ENCODE results near the gene CSF1.
A peak's percentile ranks its signal among the peaks of the same experiment; 100 is the strongest.
"Not testable (repeated sequence)": the region's sequence is repeated elsewhere in the genome, so short reads cannot be mapped to it uniquely, and the experiment has no call there.

The CSF1 gene

GRCh38 chr1:109910123-109910962 lies at the start of gene CSF1:
TSS of gene CSF1 (plus strand) at chr1:109910849. CDS start at chr1:109911024, 175 bp downstream.
- peak; percentile 89 for DNase-seq

GRCh38 chr1:109861616-109862015 lies 49.0 kb upstream of the CSF1 start:
- not testable (repeated sequence) for DNase-seq

DNA sequence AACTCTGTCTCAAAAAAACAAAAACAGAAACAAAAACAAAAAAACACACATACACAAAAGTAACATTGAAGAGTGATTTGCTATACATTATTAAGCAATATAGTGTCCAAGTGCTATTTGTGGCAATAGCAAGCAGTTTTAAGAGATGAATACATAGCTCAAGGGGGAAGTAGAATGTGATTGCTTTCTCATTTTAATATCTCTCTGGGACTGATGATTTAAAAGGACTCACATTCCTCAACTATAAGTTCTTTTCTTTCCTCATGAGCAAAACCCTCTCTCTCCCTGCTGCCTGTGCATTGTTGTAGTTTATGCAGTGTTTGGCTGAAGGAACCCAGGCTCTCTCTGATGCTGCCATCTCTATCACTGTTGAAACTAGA lies 47.0 kb upstream of the CSF1 start:
- no peak for DNase-seq

DNA sequence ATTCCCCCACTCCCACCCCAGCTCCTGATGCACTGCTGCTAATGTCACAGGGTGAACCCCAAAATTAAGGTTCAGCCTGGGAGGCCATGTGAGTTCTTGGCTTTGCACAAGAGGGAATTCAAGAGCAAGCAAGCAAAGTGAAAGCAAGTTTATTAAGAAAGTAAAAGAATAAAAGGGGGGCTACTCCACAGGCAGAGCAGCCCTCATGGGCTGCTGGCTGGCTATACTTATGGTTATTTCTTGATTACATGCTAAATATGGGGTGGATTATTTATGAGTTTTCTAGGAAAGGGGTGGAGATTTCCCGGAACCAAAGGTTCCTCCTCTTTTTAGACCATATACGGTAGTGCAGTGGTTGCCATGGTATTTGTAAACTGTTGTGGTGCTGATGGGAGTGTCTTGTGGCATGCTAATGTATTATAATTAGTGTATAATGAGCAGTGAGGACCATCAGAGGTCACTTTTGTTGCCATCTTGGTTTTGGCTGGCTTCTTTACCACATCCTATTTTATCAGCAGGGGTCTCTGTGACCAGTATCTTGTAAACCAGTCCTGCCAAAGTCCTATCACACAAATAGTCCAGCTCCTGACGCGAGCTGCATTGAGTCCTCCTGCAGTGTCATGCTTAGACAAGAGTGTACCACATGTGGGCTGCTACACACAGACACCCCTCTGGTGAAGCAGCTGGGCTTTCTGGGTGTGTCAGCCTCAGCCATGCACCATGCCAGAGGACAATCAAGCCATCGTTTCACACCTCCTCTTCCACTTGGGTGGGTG lies 46.4 kb upstream of the CSF1 start:
- DNase-seq, result peak; percentile 42

- peak; percentile 17 for DNase-seq
Measured at GRCh38 chr1:109864930-109865612, 45.6 kb upstream of the CSF1 start.

- DNase-seq, result no peak
Measured at GRCh38 chr1:109866071-109866470, 44.6 kb upstream of the CSF1 start.

- DNase-seq, result peak; percentile 46
Measured at GRCh38 chr1:109873278-109874175, 37.1 kb upstream of the CSF1 start.

- DNase-seq, result peak; percentile 9
Measured at GRCh38 chr1:109874445-109874844, 36.2 kb upstream of the CSF1 start.

- DNase-seq, result no peak
Measured at GRCh38 chr1:109875874-109876273, 34.8 kb upstream of the CSF1 start.

GRCh38 chr1:109876617-109877316 lies 33.9 kb upstream of the CSF1 start:
- DNase-seq, result peak; percentile 15

- peak; percentile 35 for DNase-seq
Measured at GRCh38 chr1:109877317-109877771, 33.3 kb upstream of the CSF1 start.

DNA sequence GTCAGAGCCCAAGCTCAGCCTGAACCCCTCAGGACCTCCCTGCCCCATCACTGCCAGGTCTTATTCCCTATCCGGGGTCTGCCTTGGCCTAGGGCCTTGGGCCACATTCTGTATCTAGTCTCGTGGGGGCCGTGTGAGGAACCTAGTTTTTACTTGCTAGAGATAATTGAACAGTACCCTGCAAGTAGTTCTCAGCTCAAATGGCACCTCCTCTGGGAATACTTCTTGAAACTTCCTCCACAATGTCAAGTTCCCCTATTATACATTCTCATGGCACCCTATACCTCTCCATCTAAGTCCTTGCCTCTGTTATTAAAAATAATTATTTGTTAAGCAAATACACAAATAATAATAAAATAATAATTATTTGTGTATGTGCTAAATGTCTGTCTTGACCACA lies 32.9 kb upstream of the CSF1 start:
- peak; percentile 37 for DNase-seq

DNA sequence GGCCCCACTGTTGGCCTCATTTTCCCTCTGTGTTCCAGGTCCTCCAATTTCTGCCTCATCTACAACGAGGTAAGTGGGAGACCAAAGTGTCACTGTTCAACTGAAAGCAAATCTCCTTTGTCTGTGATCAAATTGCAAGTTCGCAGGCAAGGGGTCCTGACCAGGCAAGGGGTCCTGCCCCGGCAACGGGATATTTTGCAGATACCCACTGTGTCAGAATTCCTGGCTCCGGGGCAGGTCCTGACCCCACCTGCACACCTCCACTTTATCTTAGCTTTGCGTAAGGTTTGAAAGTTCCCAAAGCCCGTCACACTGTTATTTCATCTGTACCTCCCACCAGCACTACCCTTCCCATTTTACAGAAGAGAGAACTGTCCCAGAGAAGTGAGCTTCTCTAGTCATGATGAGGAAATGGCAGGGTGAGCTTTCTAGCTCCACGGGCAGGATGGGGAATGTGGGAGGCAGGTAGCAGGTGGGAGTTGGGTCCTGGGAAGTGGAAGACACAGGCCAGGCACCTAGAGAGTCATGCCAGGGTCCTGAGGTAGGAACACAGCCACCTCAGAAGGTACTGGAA lies 32.0 kb upstream of the CSF1 start:
- DNase-seq, result peak; percentile 42

DNA sequence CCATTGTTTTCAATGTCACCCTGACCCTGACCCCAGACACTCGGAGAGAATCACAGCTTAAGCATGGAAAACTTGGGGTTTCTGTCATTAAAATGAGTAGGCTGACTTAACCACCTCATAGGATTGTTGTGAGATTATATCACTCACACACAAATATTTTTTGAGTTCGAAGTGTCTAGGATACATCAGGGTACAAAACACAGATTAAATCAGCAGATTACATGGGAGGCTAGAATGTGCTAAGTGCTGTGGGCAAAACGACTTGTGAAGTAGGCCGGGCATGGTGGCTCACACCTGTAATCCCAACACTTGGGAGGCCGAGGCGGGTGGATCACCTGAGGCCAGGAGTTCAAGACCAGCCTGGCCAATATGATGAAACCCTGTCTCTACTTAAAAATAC lies 31.3 kb upstream of the CSF1 start:
- peak; percentile 11 for DNase-seq

DNA sequence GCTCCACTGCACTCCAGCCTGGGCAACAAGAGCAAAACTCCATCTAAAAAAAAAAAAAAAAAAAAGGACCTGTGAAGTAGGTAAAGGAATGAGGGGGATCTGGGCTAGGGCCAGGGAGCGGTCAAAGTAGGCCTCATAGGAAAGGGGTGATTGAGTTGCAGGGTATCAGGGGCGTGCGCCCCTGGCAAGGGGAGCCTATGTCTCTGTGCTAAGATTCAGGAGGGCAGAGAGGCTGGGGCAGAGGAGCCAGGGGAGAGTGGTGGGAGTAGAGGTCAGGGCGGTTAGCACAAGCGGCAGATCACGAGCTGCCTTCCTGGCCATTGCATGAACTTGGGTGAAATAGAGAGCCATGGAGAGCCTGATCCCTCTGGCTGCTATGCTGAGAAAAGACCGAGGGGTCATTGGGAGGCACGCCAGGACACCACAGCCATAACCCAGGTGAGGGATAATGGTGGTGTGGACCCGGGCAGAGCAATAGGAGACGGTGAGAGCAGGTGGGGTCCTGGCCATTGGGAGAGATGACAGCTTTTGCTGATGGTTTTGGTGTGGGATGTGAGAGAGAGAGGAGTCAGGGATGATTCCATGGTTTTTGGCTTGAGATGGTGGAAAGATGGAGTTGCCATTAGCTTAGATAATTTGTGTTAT lies 30.6 kb upstream of the CSF1 start:
- peak; percentile 35 for DNase-seq

GRCh38 chr1:109880971-109881894 lies 29.4 kb upstream of the CSF1 start:
- peak; percentile 44 for DNase-seq

DNA sequence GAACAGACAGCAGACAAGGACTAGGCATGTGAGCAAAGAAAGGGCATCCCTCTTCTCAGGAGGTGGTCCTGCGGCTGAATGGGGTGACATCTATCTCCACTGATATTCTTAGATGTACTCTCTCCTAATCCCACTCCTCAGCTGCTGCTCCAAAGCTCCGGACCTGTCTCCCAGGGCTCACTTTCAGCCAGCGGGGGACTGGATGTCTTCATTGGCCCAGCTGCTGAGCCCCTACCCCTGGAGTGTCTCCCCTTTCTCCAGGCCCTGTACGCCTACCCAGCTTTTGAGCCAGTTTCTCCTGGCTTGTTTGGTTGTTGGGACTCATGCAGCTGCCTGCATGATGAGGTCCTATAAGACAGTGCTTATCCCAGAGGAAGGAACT lies 28.8 kb upstream of the CSF1 start:
- DNase-seq, result peak; percentile 43

DNA sequence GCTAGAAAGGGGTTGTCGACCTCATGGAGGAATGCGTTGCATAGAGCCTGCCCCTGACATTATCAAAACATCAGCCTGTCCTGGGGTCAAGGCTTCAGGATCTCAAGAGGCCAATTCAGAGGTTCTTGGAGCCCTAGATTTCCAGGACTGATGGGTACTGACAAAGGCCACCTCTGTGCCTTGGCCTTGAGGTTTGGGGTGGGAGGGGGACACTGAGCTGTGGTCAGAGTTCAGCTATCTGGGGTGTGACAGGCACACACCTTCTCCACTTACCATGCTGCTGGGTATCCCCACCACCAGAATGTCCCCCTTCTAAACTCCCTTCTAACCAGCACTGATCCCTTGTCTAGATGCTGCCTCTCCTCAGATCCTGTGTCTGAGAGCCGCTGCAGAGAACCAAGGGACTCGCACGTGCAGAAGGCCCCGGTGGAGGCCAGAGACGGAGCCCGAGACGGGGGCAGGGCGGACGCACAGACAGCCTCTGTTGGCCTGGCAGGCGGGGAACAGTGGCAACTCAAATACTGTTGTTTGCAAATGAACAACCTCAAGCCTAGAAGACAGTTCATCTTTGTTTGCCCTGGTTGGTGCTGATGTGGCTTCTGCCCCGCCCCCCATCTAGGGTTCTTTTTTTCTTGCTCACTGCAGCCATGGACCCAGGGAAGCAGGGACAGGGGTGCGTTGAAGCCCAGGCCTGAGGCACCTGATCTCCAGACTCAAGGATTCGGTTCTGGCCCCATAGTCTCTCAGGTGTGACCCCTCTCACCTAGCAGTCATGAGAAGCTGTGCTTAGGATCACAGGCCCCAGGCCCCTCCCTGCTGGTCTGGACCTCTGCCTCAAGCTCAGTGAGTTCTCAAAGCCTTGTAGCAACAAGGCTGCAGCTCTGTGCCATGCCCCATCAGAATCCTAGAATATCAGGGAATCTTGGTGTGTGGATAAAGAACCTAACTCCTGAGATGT lies 28.1 kb upstream of the CSF1 start:
- DNase-seq, result peak; percentile 49
